Measurements from ENCODE around the gene TMEM101.

DNA sequence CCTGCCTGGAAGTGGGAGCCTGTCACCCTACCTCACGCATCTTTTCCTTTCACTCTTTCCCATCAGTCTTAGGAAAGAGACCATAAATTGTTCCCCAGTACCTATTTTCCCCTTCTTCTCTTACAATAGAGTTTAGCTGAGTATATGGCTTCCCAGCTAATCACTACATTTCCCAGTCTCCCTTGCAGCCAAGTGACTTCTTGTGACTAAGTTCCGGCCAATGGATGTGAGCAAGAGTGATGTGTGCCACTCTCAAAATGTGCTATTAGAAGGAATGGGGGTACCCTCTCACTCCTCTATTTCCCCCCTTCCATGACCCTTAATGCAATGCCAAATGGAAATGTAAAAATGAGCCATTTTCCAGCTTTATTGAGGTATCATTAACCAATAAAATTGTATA, 52.8 kb downstream of the TMEM101 start:
- no peak for TF ChIP-seq POLR2A (IDR thresholded peaks at IDR 0.05)
- no peak for TF ChIP-seq POLR2AphosphoS5 (IDR thresholded peaks at IDR 0.05)

Data from breast epithelium (tissue), 3 donors.